Tongue (tissue), 2 donors: ENCODE measurements around the gene NTPCR. TPM values are rescaled to one million over a fixed set of nuclear protein-coding genes. Genes with fewer than 3 reads are reported as not detected.
"Not testable (repeated sequence)": the region's sequence is repeated elsewhere in the genome, so short reads cannot be mapped to it uniquely, and the experiment has no call there.

Experiments used
- DNase-seq: peaks from one replicate; pipeline ENCODE4 v3.0.0-alpha.2; 2015
- total RNA-seq: library from RNA; depleted of rRNA; stranded (reverse); fragments of >200 nt; gene quantifications from one replicate; pipeline ENCODE4 v1.2.3, GENCODE V29; 2014

Gene NTPCR
- total RNA-seq, 1 donor from 2014 or later: 37.6 TPM

DNA sequence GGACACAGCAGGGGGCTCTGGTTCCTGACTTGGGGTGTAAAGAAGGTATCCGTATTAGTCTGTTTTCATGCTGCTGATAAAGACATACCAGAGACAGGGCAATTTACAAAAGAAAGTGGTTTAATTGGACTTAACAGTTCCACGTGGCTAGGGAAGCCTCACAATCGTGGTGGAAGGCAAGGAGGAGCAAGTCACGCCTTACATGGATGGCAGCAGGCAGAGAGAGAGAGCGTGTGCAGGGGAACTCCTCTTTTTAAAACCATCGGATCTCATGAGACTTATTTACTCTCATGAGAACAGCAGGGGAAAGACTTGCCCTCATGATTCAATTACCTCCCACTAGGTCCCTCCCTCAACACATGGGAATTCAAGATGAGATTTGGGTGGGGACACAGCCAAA is 23.2 kb upstream of the NTPCR start:
- not testable (repeated sequence) for DNase-seq

DNA sequence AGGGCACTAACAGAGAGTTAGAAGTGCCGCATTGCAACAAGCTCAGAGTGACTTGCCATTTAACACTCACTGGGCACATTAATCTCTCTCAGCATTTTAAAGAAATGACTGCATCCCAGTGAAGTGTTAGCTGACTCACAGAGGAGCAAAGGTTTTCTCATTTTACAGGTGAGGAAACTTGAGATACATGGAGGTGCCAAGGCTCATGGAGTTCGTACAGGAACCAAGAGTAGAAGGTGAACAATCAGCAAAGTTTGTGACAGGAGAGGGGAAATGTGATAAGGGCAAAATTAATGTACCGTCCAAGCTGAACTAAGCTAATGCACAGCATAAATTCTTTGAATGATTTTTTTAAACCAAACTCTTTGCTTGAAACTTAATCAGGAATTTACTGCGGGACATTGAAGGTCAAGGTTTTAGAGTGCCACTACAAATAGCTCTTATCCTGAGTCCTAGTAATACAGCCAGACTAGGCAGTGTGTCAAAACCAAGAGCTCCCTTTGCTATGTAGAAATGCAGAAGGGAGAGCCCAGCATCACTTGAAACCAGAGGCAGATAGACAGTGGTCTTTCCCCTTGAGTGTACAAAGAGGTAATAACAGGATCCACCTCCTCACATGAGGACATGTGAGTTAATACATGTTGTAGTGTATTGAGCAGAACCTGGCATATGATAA is 22.4 kb upstream of the NTPCR start:
- DNase-seq: no peak

- no peak for DNase-seq
These were observed 17.7 kb upstream of the NTPCR start for GRCh38 chr1:232932486-232933425.

DNA sequence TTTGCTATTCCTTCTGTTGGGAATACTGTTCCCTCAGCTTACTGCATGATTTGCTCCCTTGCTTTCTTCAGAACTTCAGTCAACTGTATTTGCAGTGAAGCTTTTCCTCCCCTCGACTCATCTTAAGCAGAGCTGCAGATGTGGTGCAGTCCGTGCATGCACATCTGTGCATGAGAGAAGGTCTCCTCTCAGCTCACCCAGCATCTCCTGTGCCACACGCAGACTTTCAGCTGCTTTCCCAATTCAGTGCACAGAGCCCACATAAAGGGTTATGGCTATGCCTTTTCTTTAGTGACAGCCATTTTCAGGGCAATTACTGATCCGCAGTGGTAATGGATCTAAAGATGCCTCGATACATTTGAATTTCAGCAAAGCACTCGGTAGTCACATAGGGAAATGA is 13.5 kb upstream of the NTPCR start:
- DNase-seq: no peak

DNA sequence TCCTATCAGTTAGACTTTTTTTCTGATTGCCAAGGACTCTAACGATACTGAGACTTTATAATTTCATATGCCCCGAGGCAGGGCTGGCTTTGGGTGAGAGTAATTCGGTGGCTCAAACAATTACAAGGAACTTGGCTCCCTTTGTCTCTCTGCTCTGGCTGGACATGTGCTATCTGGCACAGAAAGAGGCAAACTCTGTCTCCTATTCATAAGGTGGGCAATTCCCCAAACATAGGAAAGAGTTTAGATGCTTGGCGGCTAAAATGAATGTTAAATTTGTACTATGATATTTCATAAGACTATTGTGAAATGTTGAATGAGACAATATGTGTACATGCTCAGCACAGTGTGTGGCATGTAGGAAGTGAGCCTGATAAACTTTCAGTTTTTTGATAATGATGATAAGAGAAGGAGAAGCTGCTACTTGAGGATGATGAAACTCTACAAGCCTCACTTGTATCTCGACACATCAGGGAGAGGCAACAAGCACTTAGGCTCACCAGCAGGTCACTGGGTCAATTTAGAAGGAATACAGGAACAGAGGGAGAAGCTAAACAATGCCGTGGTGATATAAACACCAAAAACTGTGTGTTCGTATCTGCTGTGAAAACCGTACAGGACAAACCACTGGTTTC is 12.6 kb upstream of the NTPCR start:
- DNase-seq: no peak

- no peak for DNase-seq
These were observed 11.5 kb upstream of the NTPCR start for GRCh38 chr1:232938926-232939325.

GRCh38 chr1:232939748-232940147 is 10.7 kb upstream of the NTPCR start:
- no peak for DNase-seq

DNA sequence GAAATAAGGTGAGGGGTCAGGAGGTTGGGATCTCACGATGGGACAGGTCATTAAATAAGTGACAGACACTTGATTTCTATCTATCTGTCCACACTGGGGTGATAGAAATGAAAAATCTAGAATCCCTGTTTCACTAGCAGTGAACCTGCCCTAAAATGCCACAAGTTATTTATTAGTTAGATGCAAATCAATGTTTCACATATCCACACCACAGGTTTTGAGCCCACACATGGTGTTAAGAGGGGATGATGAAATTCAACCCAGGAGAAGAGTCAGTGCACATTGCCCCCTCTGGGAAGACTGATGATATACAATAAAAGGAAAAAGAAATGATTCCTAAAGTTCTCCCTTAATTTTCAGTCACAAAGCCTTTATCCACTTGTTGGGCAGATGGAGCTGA is 10.1 kb upstream of the NTPCR start:
- DNase-seq: no peak

DNA sequence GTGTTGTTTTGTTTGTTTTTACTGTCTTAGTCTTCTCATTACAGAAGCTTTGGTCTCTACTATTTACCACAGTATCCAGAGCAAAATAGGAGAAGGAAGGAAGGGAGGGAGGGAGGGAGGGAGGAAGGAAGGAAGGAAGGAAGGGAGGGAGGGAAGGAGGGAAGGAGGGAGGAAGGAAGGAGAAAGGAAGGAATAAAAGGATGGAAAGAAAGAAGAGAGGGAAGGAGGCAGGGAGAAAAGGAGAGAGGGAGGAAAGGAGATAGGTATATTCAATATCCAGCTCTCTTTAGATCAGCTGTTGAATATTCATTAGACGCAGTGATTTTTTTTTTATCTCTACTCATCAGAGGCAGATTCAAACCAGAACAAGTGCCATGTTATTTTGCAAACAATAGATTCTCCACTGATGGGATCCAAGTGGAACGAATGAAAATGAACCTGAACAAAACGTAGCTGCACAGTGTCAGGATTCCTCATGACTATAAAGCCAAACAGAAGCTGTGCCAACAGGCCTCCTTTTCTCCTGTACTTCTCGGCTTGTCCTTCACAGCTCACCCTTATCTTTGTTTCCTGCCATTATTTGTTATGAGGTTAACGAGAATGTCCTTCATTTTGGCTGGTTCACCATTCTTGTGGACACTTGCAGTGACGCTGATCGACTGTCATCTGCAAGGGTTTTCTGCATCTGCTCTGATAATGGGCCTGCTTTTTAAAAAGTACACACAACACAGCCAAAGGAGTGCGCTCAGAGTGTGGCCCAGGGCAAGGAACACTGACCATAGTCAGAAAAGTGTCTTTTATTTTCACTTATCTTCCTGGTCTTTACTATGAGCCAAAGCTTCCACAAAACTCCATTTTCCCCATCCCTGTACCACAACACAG is 7.8 kb upstream of the NTPCR start:
- no peak for DNase-seq

DNA sequence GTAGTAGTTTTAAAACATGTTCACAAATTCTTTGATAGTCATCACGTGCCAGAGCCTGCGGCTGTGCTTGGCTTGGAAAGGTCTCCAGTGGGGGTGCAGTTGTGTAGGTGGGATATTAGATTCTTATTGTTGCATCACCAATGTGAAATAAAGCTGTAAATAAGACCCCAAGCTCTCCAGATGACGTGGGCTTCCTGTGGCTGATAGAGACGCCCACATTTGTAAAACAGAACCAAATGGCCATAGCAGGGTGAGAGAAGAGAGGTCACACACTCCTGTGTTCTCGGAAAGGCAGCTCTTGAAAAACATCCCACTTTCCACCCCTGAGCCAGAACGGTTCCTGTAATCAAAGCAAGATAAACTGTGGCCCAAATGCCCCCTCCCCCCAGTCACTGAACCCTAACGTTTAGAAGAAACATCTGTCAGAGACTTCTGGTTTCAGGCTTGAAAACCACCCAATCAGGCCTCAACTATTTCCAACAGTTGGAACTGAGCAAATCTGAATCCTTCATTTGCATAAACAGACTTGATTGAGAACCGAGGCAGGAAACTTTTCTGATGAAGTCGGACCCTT is 6.6 kb upstream of the NTPCR start:
- DNase-seq: no peak

DNA sequence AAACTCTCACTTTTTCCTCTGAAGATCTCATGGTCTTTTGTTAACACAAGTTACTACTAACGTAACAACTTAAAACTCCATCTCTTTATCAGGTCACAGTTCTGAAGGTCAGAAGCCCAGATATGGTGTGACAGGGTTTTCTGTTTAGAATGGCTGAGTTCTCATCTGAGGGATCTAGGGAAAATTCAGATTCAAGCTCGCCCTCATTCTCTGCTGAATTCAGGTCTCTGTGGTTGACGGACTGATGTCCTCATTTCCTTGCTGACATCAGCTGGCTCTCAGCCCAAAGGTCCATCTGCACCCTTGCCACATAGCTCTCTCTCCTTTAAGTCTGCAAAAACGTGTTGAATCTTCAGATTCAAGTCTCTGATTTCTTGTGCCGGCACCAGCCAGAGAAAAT is 6.1 kb upstream of the NTPCR start:
- no peak for DNase-seq

DNA sequence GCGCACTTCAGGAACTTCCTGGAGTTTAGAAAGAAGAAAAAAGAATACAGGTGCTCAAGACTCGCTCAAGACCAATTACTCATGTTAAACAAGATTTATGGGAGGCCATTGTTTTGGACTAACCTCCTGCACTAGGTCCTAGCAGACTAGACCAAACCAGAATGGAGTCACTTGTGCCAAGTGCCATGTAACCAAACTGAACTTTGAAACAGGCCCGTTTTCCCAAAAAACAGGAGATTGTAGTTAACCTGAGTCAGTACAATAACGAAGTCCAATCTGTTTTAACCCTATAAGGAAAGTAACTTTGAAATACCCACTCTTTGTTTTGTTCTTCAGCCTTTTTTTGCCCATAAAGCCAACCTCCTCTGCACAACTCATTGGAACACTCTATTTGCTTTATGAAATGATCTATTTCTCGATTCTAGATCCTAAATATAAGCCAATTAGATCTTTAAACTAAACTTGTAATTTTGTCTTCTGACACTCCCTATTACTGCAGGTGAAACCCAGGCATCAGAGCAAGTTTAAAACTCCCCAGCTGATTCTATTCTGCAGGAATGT is 695 bp upstream of the NTPCR start:
- DNase-seq: no peak

- peak; percentile 36 for DNase-seq
These were observed 769 bp downstream of the NTPCR start for GRCh38 chr1:232951180-232951579.

DNA sequence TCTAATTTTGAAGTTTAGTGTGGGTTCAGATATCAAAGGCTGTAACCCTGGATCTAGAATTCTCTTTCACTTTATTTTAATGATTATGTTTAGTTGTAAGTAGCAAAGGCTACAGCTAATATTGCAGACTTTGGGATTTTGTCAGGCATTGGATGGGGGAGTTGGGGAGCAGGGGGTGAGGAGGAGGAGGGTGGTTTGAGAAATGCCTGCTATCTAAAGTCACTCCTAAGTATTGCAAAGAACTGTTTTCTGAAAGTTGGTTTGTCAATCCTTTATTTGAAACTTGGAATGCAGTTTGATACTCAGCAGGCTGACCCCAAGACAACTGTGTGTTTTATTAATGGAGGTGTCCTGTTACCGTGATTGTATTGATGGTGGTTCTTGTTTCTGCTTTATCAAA is 1.2 kb downstream of the NTPCR start:
- no peak for DNase-seq

DNA sequence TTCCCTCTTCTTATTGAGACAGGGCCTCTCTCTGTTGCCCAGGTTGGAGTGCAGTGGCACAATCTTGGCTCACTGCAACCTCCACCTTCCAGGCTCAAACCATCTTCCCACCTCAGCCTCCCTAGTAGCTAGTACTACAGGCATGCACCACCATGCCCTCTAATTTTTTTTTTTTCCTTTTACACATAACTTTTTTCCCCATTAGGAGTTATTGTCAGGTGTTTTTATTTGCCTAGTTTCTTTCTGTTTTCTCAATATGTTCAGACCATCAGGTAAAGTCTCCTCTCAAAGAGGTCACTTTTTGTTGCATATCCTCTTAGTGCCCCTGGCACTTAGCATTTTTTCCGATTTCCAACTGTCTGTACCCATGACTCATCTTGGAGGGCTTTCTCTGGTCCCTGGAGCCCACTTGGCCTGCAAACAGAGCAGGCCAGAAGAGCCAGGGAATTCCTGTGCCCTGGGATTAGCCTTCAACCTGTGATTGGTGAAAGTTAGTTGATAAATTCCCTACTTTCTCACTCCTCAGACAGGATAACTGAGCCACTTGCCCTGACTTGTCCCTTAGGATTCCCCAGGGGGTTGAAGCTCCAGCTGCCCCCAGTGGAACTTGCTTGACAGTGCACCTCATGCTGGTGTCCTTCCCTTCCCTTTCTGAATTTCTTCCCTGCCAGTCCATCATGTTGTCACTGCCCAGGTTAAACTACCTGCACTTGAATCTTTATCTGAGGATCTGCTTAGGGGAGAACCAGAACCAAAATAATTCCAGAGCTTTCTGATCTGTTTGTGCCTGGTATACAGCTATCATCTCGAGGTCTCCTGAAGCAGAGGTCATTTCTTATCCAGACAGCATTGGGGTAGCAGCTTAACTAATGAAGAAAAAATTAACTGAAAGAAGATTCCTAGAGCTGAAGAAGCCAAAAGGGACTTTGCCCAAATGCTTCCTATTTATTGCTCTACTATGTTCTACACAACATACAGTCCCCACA is 2.4 kb downstream of the NTPCR start:
- no peak for DNase-seq

DNA sequence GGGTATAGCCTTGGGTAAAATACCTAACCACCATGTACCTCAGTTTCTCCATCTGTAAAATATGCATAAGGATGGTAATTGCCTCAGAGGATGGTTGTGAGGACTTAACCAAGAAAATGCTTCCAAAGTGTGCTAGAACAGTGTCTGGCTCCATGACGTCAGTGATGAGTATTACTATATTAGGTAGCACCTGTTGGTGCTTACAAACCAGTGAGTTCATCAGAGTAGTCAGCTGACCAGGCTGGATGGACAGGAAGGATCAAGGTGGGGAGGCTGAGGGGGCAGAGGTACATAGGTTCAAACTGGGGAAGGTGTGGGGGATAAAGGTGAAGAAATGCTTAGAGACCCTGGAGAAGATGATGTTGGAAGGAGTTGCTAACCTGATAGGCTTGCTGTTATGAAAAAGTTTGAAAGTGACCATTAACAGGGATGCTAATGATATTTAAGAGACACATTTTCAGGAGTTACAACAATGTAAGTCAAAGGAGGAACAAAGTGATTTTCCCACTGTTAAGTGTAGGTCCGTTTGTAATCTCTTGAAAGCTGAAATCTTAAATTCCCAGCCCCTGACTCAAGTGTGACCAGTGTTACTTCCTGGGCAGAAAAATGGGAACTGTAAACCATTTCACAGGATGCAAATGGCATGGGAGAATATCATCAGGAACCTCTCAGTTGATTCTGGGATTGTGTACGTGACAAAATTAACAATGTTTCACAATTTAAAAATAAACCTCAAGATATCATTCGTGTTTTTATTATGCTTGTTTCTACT is 4.4 kb downstream of the NTPCR start:
- no peak for DNase-seq

DNA sequence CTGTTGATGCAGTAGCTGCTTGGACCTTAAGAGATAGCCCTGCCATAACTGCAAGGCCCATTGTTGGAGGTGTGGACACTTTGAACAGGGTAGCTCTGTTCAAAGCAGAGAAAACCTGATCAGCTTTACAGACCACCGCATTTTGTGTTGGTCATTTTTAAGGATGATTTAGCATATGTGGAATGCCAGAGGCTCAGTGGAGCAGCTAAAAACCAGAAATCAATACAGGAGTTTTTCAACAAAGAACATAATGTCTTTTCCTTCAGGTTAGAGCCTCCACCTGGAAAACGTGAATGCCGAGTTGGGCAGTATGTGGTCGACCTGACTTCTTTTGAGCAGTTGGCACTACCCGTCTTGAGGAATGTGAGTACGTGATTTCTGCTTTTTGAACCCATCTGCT is 5.7 kb downstream of the NTPCR start:
- DNase-seq: no peak

GRCh38 chr1:232958067-232958466 is 7.7 kb downstream of the NTPCR start:
- DNase-seq: no peak
